K562 (cell line): Measurements from ENCODE around the gene ZDHHC14. TPM values are rescaled to one million over a fixed set of nuclear protein-coding genes. Genes with fewer than 3 reads are reported as not detected.
A peak's percentile ranks its signal among the peaks of the same experiment; 100 is the strongest.

Experiments used
- ATAC-seq: fragments of 200-7000 bp; cut with Tn5 transposase; 3 replicates; pipeline ENCODE4 v1.9.1; 2020; ENCODE audit warnings: moderate library complexity
- BruUV-seq: library from RNA; stranded (reverse); fragments of 400-500 nt; replicated peaks from 2 replicates; lab custom pipeline; 2021; lab: Mats Ljungman, UMichigan
- CTCF ChIA-PET: fragments of 300-600 bp; formaldehyde crosslinking; extraction: SDS; loops from one replicate; lab custom pipeline; 2021; ENCODE audit warnings: low intra/inter-chr PET ratio; lab: Yijun Ruan, JAX
- POLR2A ChIA-PET: fragments of 300-600, 350-650 bp; sonication (Branson Sonifier 250); formaldehyde crosslinking; extraction: SDS; loops from one replicate; lab custom pipeline; 2021; ENCODE audit warnings: antibody characterized with exemption, inconsistent platforms; lab: Yijun Ruan, JAX
- DNase-seq, 4 experiments: peaks; one replicate each; pipeline versions ENCODE4 v3.0.0 to v3.0.0-alpha.2; 2011 to 2018; ENCODE audit warnings: low spot score in 3 of 4, mixed read lengths in 3 of 4; ENCODE audit errors: extremely low read depth in 1 of 4
- FAIRE-seq: peaks from 2 replicates; lab custom pipeline; 2011; peaks lifted over from hg19 to GRCh38; lab: Jason Lieb, UNC
- H2AFZ ChIP-seq: 2 replicates; pipeline ENCODE4 v1.6.0; 2011; ENCODE audit warnings: low read depth, low read length, control low read depth, inconsistent platforms
- H3K27ac ChIP-seq: fragments of 200-600 bp; 3 replicates; pipeline ENCODE4 v1.8.0; 2011; ENCODE audit warnings: low read depth, mild to moderate bottlenecking, control low read depth, inconsistent platforms, low read length, moderate library complexity, mixed read lengths; ENCODE audit errors: extremely low read depth
- H3K27me3 ChIP-seq, 2 experiments: fragments of 300-600 bp in 1 of 2; 2 replicates in 1 of 2; 3 replicates in 1 of 2; pipeline versions ENCODE4 v1.6.0 to v1.8.0; 2011; ENCODE audit warnings: inconsistent platforms in 2 of 2, low read length in 2 of 2, mild to moderate bottlenecking in 1 of 2, mixed read lengths in 1 of 2, moderate library complexity in 1 of 2; ENCODE audit not compliant: control insufficient read depth in 2 of 2, insufficient read depth in 2 of 2
- H3K36me3 ChIP-seq: fragments of 300-600 bp; 3 replicates; pipeline ENCODE4 v1.8.0; 2011; ENCODE audit warnings: mild to moderate bottlenecking, low read length, inconsistent platforms; ENCODE audit not compliant: control insufficient read depth, insufficient read depth
- H3K4me1 ChIP-seq, 2 experiments: fragments of 200-600 bp in 1 of 2; replicated peaks in 1 of 2; 2 replicates in 1 of 2; 3 replicates in 1 of 2; pipeline versions ENCODE4 v1.5.1 to v1.8.0; 2011; ENCODE audit warnings: inconsistent platforms in 2 of 2, low read length in 2 of 2, mild to moderate bottlenecking in 1 of 2, mixed read lengths in 1 of 2, moderate library complexity in 1 of 2; ENCODE audit not compliant: control insufficient read depth in 2 of 2, insufficient read depth in 2 of 2
- H3K4me2 ChIP-seq: 2 replicates; pipeline ENCODE4 v1.6.1; 2011; ENCODE audit warnings: low read length, control low read depth, inconsistent platforms, mixed read lengths; ENCODE audit not compliant: insufficient read depth
- H3K4me3 ChIP-seq: fragments of 200-600 bp; sonication (generic), shearing (Covaris generic); 2 replicates; pipeline ENCODE4 v1.5.1; 2016; ENCODE audit warnings: control low read depth, inconsistent platforms
- H3K79me2 ChIP-seq: fragments of 200-600 bp; 3 replicates; pipeline ENCODE4 v1.8.0; 2011; ENCODE audit warnings: low read length, inconsistent platforms; ENCODE audit not compliant: control insufficient read depth, insufficient read depth
- H3K9ac ChIP-seq, 2 experiments: 2 replicates each; pipeline versions ENCODE4 v1.6.0 to v1.6.1; 2011; ENCODE audit warnings: low read depth in 2 of 2, low read length in 2 of 2, control low read depth in 1 of 2, inconsistent platforms in 1 of 2, mild to moderate bottlenecking in 1 of 2, mixed read lengths in 1 of 2; ENCODE audit not compliant: insufficient read depth in 1 of 2
- H3K9me1 ChIP-seq: one replicate; pipeline ENCODE4 v1.6.0; 2011; ENCODE audit warnings: inconsistent platforms, mild to moderate bottlenecking, low read length, moderate library complexity; ENCODE audit not compliant: control insufficient read depth, insufficient read depth
- H3K9me3 ChIP-seq: replicated peaks from 2 replicates; pipeline ENCODE4 v1.5.1; 2011; ENCODE audit warnings: low read depth, low read length, inconsistent platforms; ENCODE audit not compliant: control insufficient read depth, insufficient read depth
- H4K20me1 ChIP-seq: replicated peaks from 2 replicates; pipeline ENCODE4 v1.6.1; 2011; ENCODE audit warnings: low read length, inconsistent platforms, mixed read lengths; ENCODE audit not compliant: control insufficient read depth, insufficient read depth
- HDAC6 ChIP-seq: IDR thresholded peaks from 2 replicates; pipeline ENCODE4 v1.6.1; 2012; ENCODE audit warnings: low read depth, mild to moderate bottlenecking, control low read depth, inconsistent platforms, low read length, moderate library complexity
- HOXB6 ChIP-seq: fragments of 250-450 bp; sonication (Bioruptor Pico); IDR thresholded peaks from 2 replicates; pipeline ENCODE4 v1.5.1; 2022; ENCODE audit warnings: mild to moderate bottlenecking, borderline replicate concordance
- NFRKB ChIP-seq: fragments of 450-650 bp; IDR thresholded peaks from 2 replicates; pipeline ENCODE4 v1.6.1; 2016; ENCODE audit warnings: low read depth
- RFX5 ChIP-seq: IDR thresholded peaks from 2 replicates; pipeline ENCODE4 v1.6.1; 2011; ENCODE audit warnings: low read depth, mild to moderate bottlenecking, improper control_type of control experiment, low read length
- SRSF1 ChIP-seq: fragments of 200-400 bp; formaldehyde crosslinking; IDR thresholded peaks from 2 replicates; pipeline ENCODE4 v1.6.1; 2017; ENCODE audit warnings: mild to moderate bottlenecking, low read depth, low read length, moderate library complexity
- ZNF134 ChIP-seq: fragments of 250-450 bp; sonication (Bioruptor Pico); conservative IDR thresholded peaks from 2 replicates; pipeline ENCODE4 v1.4.0; 2020
- ZNF561 ChIP-seq: fragments of 450-650 bp; formaldehyde crosslinking; conservative IDR thresholded peaks from 2 replicates; pipeline ENCODE4 v1.4.0; 2020; ENCODE audit warnings: mild to moderate bottlenecking, moderate library complexity
- WGBS: fragments of 100-300 bp; shearing (Covaris generic); methylation state at CpG from one replicate; pipeline ENCODE4 v1.1.6; 2016; ENCODE audit warnings: low coverage, mixed read lengths; ENCODE audit not compliant: insufficient coverage; ENCODE audit errors: missing lambda C conversion rate; 5-methylcytosine and 5-hydroxymethylcytosine counted together
- in situ Hi-C: fragments of 300-500 bp; cut with MboI; formaldehyde crosslinking; loops from 4 replicates; pipeline ENCODE4 v1.15.0; 2018; ENCODE audit warnings: inconsistent platforms, mixed read lengths
- intact Hi-C: fragments of 100-400 bp; cut with micrococcal nuclease; formaldehyde crosslinking; loops from 2 replicates; pipeline ENCODE4 v1.14.2; 2022
- polyA plus RNA-seq, 8 experiments: library from polyadenylated mRNA; depleted of rRNA in 4 of 8; stranded (reverse) in 5 of 8; unstranded in 3 of 8; fragments of >200 nt; fragmentation: Nextera tagmentation in 2 of 8; fragmentation: Illumina TruSeq in 1 of 8; extraction: Ambion mirVana in 2 of 8; extraction: Trizol in 1 of 8; gene quantifications; 2 replicates each; pipeline versions ENCODE4 v1.2.1 to v1.2.3, GENCODE V29; 2011 to 2014; ENCODE audit warnings: inconsistent platforms in 1 of 8, missing spikeins in 1 of 8
- total RNA-seq, 7 experiments: library from RNA; depleted of rRNA in 6 of 7; stranded (reverse); fragments of >200 nt in 6 of 7; fragmentation: Illumina TruSeq in 2 of 7; extraction: Trizol in 2 of 7; gene quantifications; 2 replicates each; pipeline versions ENCODE4 v1.2.1 to v1.2.3, GENCODE V29; 2011 to 2021; ENCODE audit warnings: low replicate concordance in 1 of 7
- TF ChIP-seq, protein P1 (sequence below): fragments of 250-450 bp; sonication (Bioruptor Pico); IDR thresholded peaks from 2 replicates; pipeline ENCODE4 v1.8.0; 2022; ENCODE audit warnings: moderate library complexity, mild to moderate bottlenecking, inconsistent platforms

The ZDHHC14 gene
- total and polyA plus RNA-seq, 9 of the 15 experiments (the other 6 are each of a cell fraction or from before 2014, with no cell fraction given) = 0.92 to 23.1 (median 13.8) TPM

GRCh38 chr6:157531986-157532365, 151.0 kb downstream of the ZDHHC14 start:
- FAIRE-seq = no peak
- H3K79me2 ChIP-seq = no peaks in the 10 kb centered on the region
- H3K4me1 ChIP-seq = peaks cover 16 to 39% of the 10 kb centered on the region in 2 experiments
- no peaks in the 10 kb centered on the region for H3K36me3 ChIP-seq
- WGBS = 83% methylated on average over 2 of the region's 3 CpGs
- H3K27me3 ChIP-seq = no peaks in the 10 kb centered on the region
- H3K4me2 ChIP-seq = no peak overlapping the region
- in situ Hi-C loops = no loop called here
- ChIA-PET POLR2A (interaction anchor here (0.8 to 1.6 kb wide), 3 partner anchors 9 to 18 kb away, joined by 3 to 6 read pairs (median 5); no protein-coding TSS in a partner anchor), CTCF (no interaction called here)
- no peak overlapping the region for H3K27ac ChIP-seq
- peak overlapping the region in 1 of 2 experiments; percentile 73; a peak in 2 of 4 replicates for H3K9ac ChIP-seq
- no TSS peak for BruUV-seq
- no peak for DNase-seq
- intact Hi-C loops = no loop called here
- no peaks in the 10 kb centered on the region for H3K9me3 ChIP-seq
- H4K20me1 ChIP-seq = no peaks in the 10 kb centered on the region
- no peak overlapping the region for H2AFZ ChIP-seq
- no peak for ATAC-seq
- TF ChIP-seq HDAC6 (no peak), RFX5 (no peak), ZNF561 (CRISPR knock-in tag) (no peak), HOXB6 (no peak), SRSF1 (no peak), NFRKB (no peak), ZNF134 (no peak)
- TF ChIP-seq, protein P1, sequence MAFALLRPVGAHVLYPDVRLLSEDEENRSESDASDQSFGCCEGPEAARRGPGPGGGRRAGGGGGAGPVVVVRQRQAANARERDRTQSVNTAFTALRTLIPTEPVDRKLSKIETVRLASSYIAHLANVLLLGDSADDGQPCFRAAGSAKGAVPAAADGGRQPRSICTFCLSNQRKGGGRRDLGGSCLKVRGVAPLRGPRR (CRISPR knock-in tag) = no peak
- no peaks in the 10 kb centered on the region for H3K9me1 ChIP-seq
- H3K4me3 ChIP-seq = no peak overlapping the region
